Esophagus squamous epithelium (tissue), 4 donors: ENCODE data around the gene EPS8L1.

ENCODE experiments used
- CTCF ChIP-seq, 6 experiments: fragments of 450-650 bp in 4 of 6; fragments of 200-600 bp in 2 of 6; sonication (generic) in 2 of 6; IDR thresholded peaks; one replicate each; pipeline ENCODE4 v1.5.1; 2016 to 2019; ENCODE audit warnings: antibody characterized with exemption in 6 of 6, mild to moderate bottlenecking in 4 of 6, moderate library complexity in 4 of 6
- POLR2A ChIP-seq, 4 donors: fragments of 450-650 bp; IDR thresholded peaks; one replicate each; pipeline ENCODE4 v1.6.1; 2017; ENCODE audit warnings: antibody characterized with exemption in 4 of 4, mild to moderate bottlenecking in 4 of 4, moderate library complexity in 3 of 4

- no peak for TF ChIP-seq CTCF (IDR thresholded peaks at IDR 0.05)
- no peak for TF ChIP-seq POLR2A (IDR thresholded peaks at IDR 0.05)
Measured at GRCh38 chr19:55115446-55116065, 39.9 kb downstream of the EPS8L1 start.
